A549 (cell line): ENCODE data around the gene IFNA14.
"Not testable (repeated sequence)": the region's sequence is repeated elsewhere in the genome, so short reads cannot be mapped to it uniquely, and the experiment has no call there.

Source experiments
- BHLHE40 ChIP-seq: IDR thresholded peaks from 2 replicates; pipeline ENCODE4 v1.6.1; 2012; ENCODE audit warnings: low read depth, low read length, inconsistent platforms
- EP300 ChIP-seq, 2 experiments: fragments of >200 bp; sonication (Bioruptor Twin); formaldehyde crosslinking; IDR thresholded peaks; 2 replicates in 1 of 2; 3 replicates in 1 of 2; pipeline ENCODE4 v1.6.1; 2016 to 2017
- TF ChIP-seq, protein P1 (sequence below): fragments of 250-450 bp; sonication (Bioruptor Pico); IDR thresholded peaks from 2 replicates; pipeline ENCODE4 v1.5.0; 2021; ENCODE audit warnings: mild to moderate bottlenecking, moderate library complexity, borderline replicate concordance
- TF ChIP-seq, protein P2 (sequence below): fragments of 450-650 bp; IDR thresholded peaks from 2 replicates; pipeline ENCODE4 v1.6.1; 2014; ENCODE audit warnings: antibody characterized with exemption
- TF ChIP-seq, protein P3 (sequence below): fragments of >200 bp; sonication (Bioruptor Twin); formaldehyde crosslinking; IDR thresholded peaks from 3 replicates; pipeline ENCODE4 v1.5.1; 2016

- TF ChIP-seq BHLHE40; EP300 (IDR thresholded peaks at IDR 0.05): not testable (repeated sequence)
- TF ChIP-seq, protein P1, sequence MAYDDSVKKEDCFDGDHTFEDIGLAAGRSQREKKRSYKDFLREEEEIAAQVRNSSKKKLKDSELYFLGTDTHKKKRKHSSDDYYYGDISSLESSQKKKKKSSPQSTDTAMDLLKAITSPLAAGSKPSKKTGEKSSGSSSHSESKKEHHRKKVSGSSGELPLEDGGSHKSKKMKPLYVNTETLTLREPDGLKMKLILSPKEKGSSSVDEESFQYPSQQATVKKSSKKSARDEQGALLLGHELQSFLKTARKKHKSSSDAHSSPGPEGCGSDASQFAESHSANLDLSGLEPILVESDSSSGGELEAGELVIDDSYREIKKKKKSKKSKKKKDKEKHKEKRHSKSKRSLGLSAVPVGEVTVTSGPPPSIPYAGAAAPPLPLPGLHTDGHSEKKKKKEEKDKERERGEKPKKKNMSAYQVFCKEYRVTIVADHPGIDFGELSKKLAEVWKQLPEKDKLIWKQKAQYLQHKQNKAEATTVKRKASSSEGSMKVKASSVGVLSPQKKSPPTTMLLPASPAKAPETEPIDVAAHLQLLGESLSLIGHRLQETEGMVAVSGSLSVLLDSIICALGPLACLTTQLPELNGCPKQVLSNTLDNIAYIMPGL = not testable (repeated sequence)
- TF ChIP-seq, protein P2, sequence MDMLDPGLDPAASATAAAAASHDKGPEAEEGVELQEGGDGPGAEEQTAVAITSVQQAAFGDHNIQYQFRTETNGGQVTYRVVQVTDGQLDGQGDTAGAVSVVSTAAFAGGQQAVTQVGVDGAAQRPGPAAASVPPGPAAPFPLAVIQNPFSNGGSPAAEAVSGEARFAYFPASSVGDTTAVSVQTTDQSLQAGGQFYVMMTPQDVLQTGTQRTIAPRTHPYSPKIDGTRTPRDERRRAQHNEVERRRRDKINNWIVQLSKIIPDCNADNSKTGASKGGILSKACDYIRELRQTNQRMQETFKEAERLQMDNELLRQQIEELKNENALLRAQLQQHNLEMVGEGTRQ = not testable (repeated sequence)
- TF ChIP-seq, protein P3, sequence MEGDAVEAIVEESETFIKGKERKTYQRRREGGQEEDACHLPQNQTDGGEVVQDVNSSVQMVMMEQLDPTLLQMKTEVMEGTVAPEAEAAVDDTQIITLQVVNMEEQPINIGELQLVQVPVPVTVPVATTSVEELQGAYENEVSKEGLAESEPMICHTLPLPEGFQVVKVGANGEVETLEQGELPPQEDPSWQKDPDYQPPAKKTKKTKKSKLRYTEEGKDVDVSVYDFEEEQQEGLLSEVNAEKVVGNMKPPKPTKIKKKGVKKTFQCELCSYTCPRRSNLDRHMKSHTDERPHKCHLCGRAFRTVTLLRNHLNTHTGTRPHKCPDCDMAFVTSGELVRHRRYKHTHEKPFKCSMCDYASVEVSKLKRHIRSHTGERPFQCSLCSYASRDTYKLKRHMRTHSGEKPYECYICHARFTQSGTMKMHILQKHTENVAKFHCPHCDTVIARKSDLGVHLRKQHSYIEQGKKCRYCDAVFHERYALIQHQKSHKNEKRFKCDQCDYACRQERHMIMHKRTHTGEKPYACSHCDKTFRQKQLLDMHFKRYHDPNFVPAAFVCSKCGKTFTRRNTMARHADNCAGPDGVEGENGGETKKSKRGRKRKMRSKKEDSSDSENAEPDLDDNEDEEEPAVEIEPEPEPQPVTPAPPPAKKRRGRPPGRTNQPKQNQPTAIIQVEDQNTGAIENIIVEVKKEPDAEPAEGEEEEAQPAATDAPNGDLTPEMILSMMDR = not testable (repeated sequence)
Measured at GRCh38 chr9:21212160-21212559, 27.6 kb downstream of the IFNA14 start.
